ENCODE data around the gene SNED1.

SNED1 gene

DNA sequence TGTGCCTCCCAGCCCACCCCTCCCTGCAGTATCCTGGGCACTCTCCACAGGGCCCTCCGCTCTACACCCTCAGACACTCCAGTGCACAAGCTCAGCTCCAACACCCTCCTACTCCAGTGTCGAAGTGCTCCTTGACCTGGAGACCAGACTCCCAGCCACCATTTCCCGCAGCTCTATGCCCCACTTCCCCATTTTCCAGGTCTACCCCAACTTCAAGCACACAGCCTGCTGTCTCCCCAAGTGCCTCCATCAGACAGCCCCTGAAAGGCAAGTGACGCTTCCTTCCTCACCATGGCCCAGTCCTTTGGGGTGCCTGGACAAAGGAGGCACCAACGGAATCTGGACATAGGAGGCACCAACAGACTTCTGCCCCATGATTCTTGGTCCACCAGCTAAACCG lies 143.6 kb downstream of the SNED1 start:
- Histone ChIP-seq H3K4me1 (ENCODE audit: control insufficient read depth, insufficient read depth, low read length, poor library complexity, severe bottlenecking) (no peaks in the 10 kb centered on the region), H3K36me3 (ENCODE audit: control insufficient read depth, insufficient read depth, low read length) (peaks cover 5% of the 10 kb centered on the region), H3K4me3 (ENCODE audit: extremely low read depth, insufficient read depth, low read length, poor library complexity, severe bottlenecking) (no peak overlapping the region), H3K27ac (ENCODE audit: low read depth, low read length, severe bottlenecking) (no peak overlapping the region), H3K9me3 (ENCODE audit: control insufficient read depth, low read length) (no peaks in the 10 kb centered on the region)
- WGBS, 2 experiments (ENCODE audit: insufficient coverage in 2 of 2): 91 to 97% methylated on average over 4 to 6 of the region's 6 CpGs

DNA sequence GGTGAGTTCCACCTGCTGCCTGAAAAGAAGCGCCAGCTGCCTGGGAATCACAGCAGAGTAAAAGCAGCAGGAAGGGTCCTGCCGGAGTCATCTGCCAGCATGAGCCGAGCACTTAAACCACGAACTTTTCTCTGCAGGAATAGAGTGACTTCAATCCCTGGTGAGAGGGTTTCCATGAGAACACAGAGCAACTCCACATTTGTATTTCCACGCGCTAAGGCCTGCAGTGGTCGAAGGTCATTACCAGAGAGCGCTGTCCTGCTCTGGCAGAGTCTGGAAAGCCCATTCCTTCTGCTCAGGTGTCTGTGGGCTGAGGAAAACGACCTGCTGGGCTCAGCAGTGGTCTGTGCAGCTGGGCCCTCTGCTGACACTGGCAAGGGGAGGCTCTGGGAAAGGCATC lies 144.2 kb downstream of the SNED1 start:
- WGBS, 2 experiments (ENCODE audit: insufficient coverage in 2 of 2): 95 to 96% methylated on average over 9 of the region's 9 CpGs
- Histone ChIP-seq H3K9me3 (ENCODE audit: control insufficient read depth, low read length) (no peaks in the 10 kb centered on the region), H3K27ac (ENCODE audit: low read depth, low read length, severe bottlenecking) (no peak overlapping the region), H3K36me3 (ENCODE audit: control insufficient read depth, insufficient read depth, low read length) (peaks cover 5% of the 10 kb centered on the region), H3K4me3 (ENCODE audit: extremely low read depth, insufficient read depth, low read length, poor library complexity, severe bottlenecking) (no peak overlapping the region), H3K4me1 (ENCODE audit: control insufficient read depth, insufficient read depth, low read length, poor library complexity, severe bottlenecking) (no peaks in the 10 kb centered on the region)
